NCI-H1436 treated with DMSO at 0.1 percent for 48 hours (cell line): Measurements from ENCODE around the gene MYLK4.

ENCODE experiments used
- DNase-seq: peaks from one replicate; lab custom pipeline; 2025; lab: John Stamatoyannopoulos, UW

Gene MYLK4

GRCh38 chr6:2658788-2659187 is 91.9 kb downstream of the MYLK4 start:
- DNase-seq, result no peak

GRCh38 chr6:2656460-2657079 is 94.2 kb downstream of the MYLK4 start:
- no peak for DNase-seq

GRCh38 chr6:2655844-2656433 is 94.8 kb downstream of the MYLK4 start:
- DNase-seq, result no peak

- no peak for DNase-seq
These were observed 97.2 kb downstream of the MYLK4 start for GRCh38 chr6:2653369-2654032.

GRCh38 chr6:2652611-2653010 is 98.1 kb downstream of the MYLK4 start:
- DNase-seq, result no peak

GRCh38 chr6:2651961-2652360 is 98.8 kb downstream of the MYLK4 start:
- DNase-seq, result no peak

GRCh38 chr6:2651536-2651935 is 99.2 kb downstream of the MYLK4 start:
- no peak for DNase-seq

GRCh38 chr6:2646346-2646745 is 104.4 kb downstream of the MYLK4 start:
- no peak for DNase-seq

- no peak for DNase-seq
These were observed 106.7 kb downstream of the MYLK4 start for GRCh38 chr6:2643935-2644539.

- no peak for DNase-seq
These were observed 107.6 kb downstream of the MYLK4 start for GRCh38 chr6:2643130-2643529.

- no peak for DNase-seq
These were observed 109.5 kb downstream of the MYLK4 start for GRCh38 chr6:2641044-2641725.

GRCh38 chr6:2640551-2640950 is 110.2 kb downstream of the MYLK4 start:
- DNase-seq, result no peak

- DNase-seq, result no peak
These were observed 110.8 kb downstream of the MYLK4 start for GRCh38 chr6:2639896-2640295.

- no peak for DNase-seq
These were observed 111.6 kb downstream of the MYLK4 start for GRCh38 chr6:2639167-2639566.

- DNase-seq, result no peak
These were observed 114.0 kb downstream of the MYLK4 start for GRCh38 chr6:2636672-2637071.

GRCh38 chr6:2635911-2636310 is 114.8 kb downstream of the MYLK4 start:
- no peak for DNase-seq

GRCh38 chr6:2634139-2634964 is 116.4 kb downstream of the MYLK4 start:
- no peak for DNase-seq

- no peak for DNase-seq
These were observed 117.0 kb downstream of the MYLK4 start for GRCh38 chr6:2633736-2634135.

GRCh38 chr6:2632976-2633584 is 117.6 kb downstream of the MYLK4 start:
- DNase-seq, result no peak

GRCh38 chr6:2632368-2632767 is 118.4 kb downstream of the MYLK4 start:
- no peak for DNase-seq

- DNase-seq, result no peak
These were observed 119.7 kb downstream of the MYLK4 start for GRCh38 chr6:2630891-2631571.
